Erythroblast (primary cell): ENCODE data around the gene STARD13.

Experiments used
- DNase-seq, 2 experiments: peaks; one replicate each; lab custom pipeline; 2025; lab: John Stamatoyannopoulos, UW
- GATA1 ChIP-seq: IDR thresholded peaks from 2 replicates; pipeline ENCODE4 v1.6.1; 2011; ENCODE audit warnings: low read depth, mild to moderate bottlenecking, control low read depth, low read length, moderate library complexity
- POLR2A ChIP-seq: IDR thresholded peaks from 2 replicates; pipeline ENCODE4 v1.6.1; 2011; ENCODE audit warnings: mild to moderate bottlenecking, low read length

The STARD13 gene

GRCh38 chr13:33150662-33151061 lies 134.9 kb downstream of the STARD13 start:
- TF ChIP-seq GATA1 (no peak), POLR2A (no peak)
- no peak for DNase-seq

DNA sequence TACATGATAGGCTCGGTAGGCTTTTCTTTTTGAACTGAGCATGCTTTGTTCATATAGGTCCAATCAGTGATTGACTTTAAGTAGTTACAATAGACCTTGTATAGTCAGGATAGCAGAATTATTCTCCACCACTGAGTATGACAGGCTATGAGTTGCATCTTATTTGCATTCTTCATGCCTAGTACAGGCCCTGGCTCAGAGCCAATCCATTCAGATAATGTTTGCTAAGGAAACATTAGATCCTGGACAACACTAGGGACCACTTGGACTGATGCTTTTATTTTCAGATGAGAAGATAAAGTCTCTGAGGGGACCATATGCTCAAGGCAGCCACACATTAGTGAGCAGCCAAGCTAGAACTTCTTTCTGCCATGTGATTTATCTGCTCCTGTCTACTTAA lies 135.4 kb downstream of the STARD13 start:
- TF ChIP-seq POLR2A = no peak
- peak in 1 of 2 experiments; percentile 1 for DNase-seq

GRCh38 chr13:33147832-33148231 lies 137.7 kb downstream of the STARD13 start:
- DNase-seq = no peak
- no peak for TF ChIP-seq POLR2A

- no peak for DNase-seq
- TF ChIP-seq POLR2A = no peak
- TF ChIP-seq GATA1 = no peak
Measured at GRCh38 chr13:33146843-33147611, 138.5 kb downstream of the STARD13 start.

DNA sequence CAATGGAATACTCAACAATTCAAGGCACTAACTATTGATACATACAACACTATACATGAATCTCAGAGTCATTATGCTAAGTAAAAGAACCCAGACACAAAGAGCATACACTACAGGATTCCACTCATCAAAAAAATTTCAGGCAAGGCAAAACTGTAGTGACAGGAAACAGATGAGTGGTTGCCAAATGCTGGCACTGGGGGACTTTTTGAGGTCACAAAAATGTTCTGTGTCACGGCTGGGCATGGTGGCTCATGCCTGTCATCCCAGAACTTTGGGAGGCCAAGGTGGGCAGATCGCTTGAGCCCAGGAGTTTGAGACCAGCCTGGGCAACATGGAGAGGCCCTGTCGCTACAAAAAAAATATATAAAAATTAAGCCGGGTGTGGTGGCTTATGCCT lies 139.9 kb downstream of the STARD13 start:
- no peak for DNase-seq

GRCh38 chr13:33144358-33144784 lies 141.2 kb downstream of the STARD13 start:
- TF ChIP-seq POLR2A = no peak
- TF ChIP-seq GATA1 = no peak
- DNase-seq = no peak

More for the DNA sequence above, 139.9 kb downstream of the STARD13 start:
- TF ChIP-seq GATA1 = no peak
- no peak for TF ChIP-seq POLR2A

DNA sequence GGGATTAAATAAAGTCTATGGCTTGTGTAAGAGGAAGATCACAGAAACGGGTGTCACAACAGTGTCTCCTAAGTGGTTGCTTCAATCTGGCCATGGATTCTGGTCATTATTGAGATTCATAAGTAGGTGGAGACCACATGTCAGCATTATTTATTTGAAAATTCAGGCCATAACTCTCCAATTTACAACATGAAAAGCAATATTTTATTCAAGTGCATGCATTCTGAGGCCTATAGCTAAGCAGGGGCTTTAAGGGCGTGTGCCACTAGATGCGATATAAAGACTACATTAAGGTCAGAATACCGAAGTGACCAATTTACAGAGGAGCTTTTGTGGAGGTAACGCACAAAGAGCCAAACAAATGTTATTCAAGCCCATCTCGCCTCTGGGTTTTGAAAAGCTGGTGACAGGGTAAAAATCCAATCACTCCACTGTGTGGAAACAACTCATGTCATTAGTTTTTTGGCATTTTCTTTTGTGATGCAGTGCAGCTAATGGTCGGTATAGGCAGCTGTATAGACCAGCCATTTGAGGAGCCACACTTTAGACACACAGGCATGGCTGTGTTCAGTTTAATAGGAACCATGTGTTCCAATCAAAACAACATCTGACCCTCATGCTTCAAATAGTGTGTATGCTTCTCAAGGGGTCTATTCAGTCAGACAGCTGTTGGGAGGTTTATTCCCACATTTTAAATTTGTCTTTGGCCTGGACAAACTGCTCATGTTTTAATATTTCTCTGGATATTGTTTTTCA lies 145.6 kb downstream of the STARD13 start:
- TF ChIP-seq GATA1 (no peak), POLR2A (no peak)
- no peak for DNase-seq

GRCh38 chr13:33139184-33139583 lies 146.4 kb downstream of the STARD13 start:
- no peak for TF ChIP-seq POLR2A
- TF ChIP-seq GATA1 = no peak
- DNase-seq = no peak

DNA sequence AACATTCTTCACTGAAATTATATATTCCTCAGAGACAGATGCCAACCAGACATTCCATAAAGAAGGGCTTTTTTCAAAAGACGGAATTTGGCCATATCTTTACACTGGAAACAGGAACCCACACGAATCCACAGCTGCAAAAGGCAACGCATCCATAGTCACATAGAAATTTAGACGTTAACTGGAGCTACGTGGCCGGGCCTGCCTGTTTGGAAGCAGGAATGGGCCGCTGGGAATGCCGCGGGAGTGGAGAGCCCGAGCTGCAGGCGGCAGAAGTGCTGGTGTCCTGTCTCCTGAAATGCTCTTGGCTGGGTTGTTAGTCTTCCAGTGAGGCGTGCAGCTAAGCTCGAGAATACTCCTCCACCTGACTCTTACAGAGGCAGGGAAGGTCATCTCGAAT lies 147.1 kb downstream of the STARD13 start:
- DNase-seq = no peak
- TF ChIP-seq POLR2A (no peak), GATA1 (no peak)

DNA sequence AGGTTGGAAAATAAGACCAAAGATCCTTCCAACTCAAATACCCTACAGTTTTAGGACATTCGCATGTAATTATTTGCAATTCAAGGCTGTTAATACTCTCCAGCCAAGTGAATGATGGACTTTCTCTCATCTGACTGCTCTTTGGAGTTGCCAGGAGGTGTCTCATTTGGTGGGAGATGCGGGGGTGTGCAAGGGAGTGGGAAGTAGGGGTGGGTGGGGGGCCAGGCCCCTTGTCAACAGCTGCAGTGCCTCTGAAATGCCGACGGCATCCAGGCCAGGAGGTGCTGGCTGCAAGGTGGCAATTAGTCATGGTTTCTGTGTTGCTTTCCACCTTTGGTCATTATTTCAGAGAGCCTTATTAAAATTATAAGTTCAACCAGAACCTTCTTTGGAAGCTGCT lies 147.8 kb downstream of the STARD13 start:
- no peak for TF ChIP-seq GATA1
- no peak for TF ChIP-seq POLR2A
- DNase-seq = no peak

GRCh38 chr13:33135097-33135496 lies 150.5 kb downstream of the STARD13 start:
- DNase-seq = no peak
- TF ChIP-seq GATA1 = no peak
- no peak for TF ChIP-seq POLR2A

- TF ChIP-seq POLR2A (no peak), GATA1 (no peak)
Measured at GRCh38 chr13:33134213-33134612, 151.3 kb downstream of the STARD13 start.

DNA sequence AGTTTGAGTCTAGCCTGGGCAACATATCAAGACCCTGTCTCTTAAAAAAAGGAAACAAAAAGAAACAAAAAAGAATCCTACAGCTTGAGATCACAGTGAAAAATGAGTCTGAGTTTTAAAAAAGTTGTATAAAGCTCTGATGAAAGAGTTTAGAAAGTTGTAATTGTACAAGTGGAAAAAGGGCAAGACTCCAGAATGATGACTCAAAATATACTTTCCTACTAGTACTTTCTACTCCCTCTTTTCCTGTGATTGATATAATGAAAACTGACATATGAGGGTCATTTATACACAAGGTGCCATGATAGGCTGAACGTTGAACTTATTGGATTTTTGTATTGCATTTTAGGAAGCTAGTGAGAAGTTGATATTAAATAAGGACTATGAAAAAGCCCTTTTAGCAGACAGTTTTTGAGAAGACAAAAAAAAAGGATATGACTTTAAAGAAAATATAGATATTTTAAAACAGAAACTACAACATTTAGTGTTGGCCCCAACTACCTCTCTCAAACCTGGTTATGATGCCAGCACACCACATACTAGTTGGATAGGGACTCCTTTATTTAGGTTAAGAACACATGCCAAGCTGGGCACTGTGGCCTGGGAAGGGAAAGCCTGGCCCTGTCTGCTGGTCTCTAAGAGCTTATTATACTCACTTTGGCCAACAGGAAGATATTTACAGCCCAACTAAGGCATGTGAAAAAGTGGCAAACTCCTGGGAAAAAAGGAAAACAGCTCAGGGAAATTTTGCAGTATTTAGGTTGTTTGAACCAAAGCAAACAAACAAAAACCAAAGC lies 152.7 kb downstream of the STARD13 start:
- DNase-seq = no peak
- TF ChIP-seq GATA1 (no peak), POLR2A (no peak)

More at GRCh38 chr13:33134213-33134612, 151.3 kb downstream of the STARD13 start:
- DNase-seq = no peak

GRCh38 chr13:33129886-33130285 lies 155.7 kb downstream of the STARD13 start:
- no peak for TF ChIP-seq GATA1
- TF ChIP-seq POLR2A = no peak
- DNase-seq = no peak
